Fibroblast of upper back skin (primary cell): ENCODE results near the gene NRCAM.
"Not testable (repeated sequence)": the region's sequence is repeated elsewhere in the genome, so short reads cannot be mapped to it uniquely, and the experiment has no call there.

Source experiments
- DNase-seq: peaks from one replicate; pipeline ENCODE4 v3.0.0-alpha.2; 2013

NRCAM gene

GRCh38 chr7:108270385-108271015 is 185.7 kb downstream of the NRCAM start:
- no peak for DNase-seq

DNA sequence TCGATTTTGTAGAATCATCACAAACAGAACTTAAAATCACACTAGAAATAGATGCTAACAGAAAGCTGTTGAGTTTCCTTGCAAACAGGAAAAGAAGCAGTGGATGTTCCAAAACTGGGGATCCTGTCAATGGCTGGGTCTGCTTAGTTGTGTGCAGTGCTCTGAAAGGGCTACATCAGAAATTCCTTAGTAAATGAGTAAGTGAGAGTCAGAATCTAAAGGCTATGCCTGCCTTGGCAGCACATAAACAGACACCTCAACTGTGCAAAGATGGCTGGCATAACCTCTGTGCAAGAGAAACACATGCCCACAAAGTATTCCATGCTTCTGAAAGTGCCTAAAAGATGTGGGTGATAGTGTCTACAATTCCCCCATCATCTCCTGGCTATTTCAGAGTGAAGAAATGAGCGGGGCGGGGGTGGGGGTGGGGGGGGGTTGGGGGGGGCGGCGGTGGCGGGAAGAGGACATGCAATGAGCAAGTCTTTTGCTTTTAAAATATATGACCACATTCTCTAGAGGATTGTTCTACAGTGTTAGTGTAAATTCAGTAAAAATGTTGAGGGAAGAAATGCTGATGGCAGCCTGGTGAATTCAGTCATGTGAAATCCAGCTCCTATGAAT is 187.9 kb downstream of the NRCAM start:
- DNase-seq = no peak

GRCh38 chr7:108267615-108268014 is 188.6 kb downstream of the NRCAM start:
- no peak for DNase-seq

DNA sequence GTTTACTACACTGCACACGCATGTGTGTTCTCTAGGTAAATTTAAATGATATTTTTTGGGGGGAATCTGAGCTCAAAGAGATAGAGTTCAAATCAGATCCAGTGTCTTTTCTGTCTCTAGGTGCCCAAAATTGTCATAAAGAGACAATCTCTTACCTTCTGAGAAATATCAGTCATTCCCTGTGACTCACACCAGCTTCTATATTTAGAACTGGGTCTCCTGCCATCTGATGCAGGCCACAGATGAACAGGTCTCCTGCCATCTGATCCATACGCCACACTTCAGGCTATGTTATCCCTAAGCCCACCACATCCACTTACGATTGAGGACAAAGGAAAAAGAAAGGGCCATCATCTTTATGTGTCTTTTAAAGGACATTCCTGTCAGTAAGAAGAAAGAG is 189.7 kb downstream of the NRCAM start:
- DNase-seq = no peak

DNA sequence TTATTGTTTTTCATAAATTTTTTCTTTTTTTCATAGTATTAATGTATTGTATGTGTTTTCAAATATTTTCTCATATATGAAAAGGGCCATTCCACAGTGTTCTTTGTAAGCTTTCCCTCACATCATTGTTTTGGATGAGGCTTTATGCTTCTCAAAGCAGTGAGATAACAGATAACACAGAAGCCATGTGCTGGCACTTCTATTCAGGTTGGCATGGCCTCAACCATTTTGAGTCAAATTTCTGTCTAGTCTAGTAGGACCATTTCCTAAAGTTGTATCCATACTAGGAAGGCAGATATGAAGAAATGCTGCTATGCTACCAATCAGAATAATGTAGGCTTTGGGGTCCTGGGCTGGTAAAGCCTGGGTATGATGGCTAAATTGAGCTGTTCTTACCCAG is 190.2 kb downstream of the NRCAM start:
- DNase-seq = no peak

GRCh38 chr7:108265007-108265406 is 191.2 kb downstream of the NRCAM start:
- DNase-seq = no peak

DNA sequence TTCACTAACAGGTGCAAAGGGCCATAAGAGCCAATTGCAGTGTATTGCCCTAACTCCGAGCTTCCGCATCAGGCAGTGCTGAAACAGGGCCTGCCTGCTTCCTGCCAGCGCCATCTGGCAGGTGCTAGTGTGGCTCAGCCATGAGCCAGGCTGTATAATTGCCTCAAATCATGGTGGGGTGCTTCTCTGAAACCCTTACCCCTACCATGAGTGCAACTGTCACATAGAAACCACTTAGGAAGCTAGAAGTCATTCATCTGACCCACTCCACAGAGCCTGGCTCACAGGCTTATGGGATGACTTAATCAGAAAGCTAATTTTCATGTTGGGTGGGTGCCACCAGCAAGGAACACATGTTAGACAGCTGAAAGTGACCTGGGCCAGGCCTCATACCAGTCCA is 192.8 kb downstream of the NRCAM start:
- DNase-seq = no peak

DNA sequence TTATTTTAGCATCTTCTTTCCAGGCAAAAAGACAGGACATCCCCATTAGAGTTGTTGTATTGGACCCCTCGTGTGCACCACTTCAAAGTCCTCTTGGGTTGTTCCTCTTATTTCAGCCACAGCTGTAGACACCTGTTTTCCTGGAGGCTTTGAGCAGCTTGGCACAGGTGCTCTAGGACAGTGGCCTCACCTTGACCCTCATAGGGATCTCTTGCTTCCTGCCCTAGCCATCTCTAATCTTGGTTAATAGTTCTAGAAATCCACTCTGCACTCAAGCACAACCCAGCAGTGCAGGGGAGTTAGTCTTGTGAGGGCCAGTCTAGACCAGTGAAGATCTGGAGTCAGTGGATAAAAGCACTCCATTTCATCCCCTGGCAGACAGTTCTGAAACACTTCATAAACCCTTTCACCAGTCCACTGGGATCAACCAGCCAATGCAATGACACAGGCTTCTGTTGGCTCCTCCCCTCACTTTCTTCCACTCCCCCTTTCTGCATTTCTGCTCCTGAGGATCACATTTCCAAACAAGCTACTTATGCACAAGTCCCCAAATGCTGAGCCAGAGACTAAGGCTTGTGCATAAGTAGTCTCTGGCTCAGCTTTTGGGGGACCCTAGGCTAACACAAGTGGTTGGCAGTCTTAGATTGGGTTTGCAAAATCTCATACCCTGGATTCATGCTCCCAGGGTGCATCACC is 194.5 kb downstream of the NRCAM start:
- no peak for DNase-seq

DNA sequence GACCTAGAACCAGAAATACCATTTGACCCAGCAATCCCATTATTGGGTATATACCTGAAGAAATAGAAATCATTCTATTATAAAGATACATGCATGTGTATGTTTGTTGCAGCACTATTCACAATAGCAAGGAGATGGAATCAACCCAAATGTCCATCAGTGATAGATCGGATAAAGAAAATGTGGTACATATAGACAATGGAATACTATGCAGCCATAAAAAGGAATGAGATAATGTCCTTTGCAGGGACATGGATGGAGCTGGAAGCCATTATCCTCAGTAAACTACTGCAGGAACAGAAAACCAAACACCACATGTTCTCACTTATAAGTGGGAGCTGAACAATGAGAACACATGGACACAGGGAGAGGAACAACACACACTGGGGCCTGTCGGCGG is 196.8 kb downstream of the NRCAM start:
- not testable (repeated sequence) for DNase-seq

DNA sequence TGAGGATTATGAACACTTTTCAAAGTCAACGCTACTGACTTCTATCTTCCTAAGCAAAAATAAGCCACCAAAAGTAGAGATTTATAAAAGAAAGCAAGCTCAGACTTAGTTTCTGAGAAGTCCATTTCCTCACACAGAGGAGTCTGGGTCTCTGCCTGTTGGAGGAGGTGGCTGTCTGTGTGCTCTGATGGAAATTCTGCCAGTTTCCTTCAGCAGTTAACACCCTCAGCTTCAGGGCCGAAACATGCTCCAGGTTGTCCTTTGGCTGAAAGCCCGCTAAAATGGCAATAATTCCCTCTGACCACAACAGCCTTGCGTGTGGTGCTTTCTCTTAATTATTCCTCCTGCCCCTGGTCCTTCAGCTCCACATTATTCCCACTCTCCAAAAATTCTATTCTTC is 198.3 kb downstream of the NRCAM start:
- no peak for DNase-seq

DNA sequence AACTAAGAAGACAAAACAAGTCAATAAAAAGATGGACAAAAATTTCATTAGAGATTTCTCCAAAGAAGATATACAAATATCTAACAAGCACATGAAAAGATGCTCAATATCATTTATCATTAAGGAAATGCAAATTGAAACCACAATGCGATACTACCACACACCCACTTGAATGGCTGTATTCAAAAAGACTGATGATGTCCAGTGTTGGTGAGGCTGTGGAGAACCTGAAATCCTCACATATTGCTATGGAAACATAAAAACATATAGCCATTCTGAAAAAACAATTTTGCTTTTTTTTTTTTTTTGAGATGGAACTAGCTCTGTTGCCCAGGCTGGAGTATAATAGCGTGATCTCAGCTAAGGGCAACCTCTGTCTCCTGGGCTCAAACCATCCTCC is 202.0 kb downstream of the NRCAM start:
- DNase-seq = no peak

- peak; percentile 28 for DNase-seq
Measured at GRCh38 chr7:108253275-108254044, 202.8 kb downstream of the NRCAM start.

DNA sequence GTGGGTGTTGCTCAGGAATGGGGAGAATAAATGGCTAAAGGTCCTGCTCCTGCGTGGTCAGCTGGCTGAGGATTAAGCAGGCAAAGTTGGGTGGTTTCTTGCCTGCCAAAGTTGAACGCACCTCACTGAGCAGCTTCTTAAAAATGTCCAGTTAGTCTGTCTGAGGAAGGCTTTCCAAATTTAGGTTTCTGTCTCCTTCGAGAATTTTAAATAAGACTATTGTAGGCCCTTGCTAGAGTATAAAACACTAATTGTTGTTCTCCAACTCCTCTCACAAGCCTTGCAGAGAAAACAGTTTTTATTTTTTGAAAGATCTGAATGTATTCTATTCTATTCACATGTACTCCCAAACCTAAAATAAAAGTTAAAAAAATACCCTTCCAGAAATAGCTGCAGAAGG is 204.1 kb downstream of the NRCAM start:
- DNase-seq = no peak

GRCh38 chr7:108251700-108252099 is 204.5 kb downstream of the NRCAM start:
- DNase-seq = no peak

DNA sequence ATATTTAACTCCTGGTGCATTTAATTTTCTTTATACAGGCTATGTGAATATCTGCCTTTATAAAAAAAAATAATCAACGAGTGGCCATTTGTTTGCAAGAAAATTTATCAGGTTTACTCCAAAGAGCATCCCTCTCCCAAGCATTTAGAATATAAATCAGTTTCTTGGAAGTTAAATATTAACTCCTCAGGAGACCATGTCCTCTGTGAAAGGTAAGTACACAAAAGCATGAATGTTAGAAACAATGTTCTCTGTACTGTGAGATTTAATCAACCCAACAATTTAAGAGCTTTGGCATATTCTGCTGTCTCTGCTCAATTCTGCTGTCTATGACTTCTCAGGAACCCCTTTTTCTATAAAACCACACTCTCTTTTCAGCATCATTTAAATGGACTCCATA is 206.8 kb downstream of the NRCAM start:
- DNase-seq = no peak

GRCh38 chr7:108248821-108249220 is 207.4 kb downstream of the NRCAM start:
- DNase-seq = no peak

- no peak for DNase-seq
Measured at GRCh38 chr7:108248418-108248817, 207.8 kb downstream of the NRCAM start.

DNA sequence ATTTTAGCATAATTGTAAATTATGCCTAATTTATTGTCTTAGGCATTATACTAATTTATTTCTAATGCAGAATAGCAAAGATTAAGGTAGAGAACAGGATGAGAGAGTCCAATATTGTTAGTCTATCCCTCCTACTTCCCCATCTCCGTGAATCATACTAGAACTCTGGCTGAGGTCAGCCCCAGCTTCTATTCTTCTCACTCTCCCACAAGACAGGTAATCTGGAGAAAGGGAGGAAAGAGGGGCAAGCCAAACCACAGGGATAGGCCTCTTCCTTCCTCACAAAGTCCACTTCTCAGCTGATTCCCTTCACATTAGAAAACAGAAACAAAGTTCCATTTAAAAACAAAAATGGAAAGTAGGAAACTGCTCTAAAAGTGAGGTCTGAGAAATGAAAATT is 208.6 kb downstream of the NRCAM start:
- DNase-seq = no peak

DNA sequence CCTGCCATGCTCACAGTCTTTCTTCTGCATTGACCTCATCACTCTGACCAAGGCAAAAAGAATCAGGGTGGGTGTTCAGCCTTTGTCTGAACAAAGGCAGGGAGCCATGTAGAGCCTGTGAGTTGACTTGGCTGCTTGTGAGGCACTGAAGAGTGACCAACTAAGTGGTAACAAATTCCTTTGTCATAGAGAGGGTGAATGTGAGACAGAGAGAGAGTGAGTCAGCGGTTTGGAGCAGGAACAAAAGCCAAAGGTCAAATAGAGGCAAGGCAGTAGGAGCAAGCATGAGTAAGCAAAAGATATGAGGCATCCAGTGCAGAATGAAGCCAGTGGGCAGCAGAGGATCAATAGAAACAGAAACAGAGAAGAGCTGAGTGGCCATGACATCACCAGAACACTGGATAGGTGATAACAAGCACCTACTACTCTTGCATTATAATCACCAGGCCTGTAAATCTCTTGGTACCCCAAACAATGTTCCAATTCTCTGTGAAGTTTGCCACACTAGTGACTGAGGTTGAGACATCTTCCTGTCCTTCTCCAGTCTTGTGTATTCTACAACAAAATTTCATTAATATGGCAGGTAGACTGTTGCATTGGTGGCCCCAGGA is 209.9 kb downstream of the NRCAM start:
- DNase-seq = peak; percentile 91

- DNase-seq = no peak
Measured at GRCh38 chr7:108245523-108246226, 210.6 kb downstream of the NRCAM start.

DNA sequence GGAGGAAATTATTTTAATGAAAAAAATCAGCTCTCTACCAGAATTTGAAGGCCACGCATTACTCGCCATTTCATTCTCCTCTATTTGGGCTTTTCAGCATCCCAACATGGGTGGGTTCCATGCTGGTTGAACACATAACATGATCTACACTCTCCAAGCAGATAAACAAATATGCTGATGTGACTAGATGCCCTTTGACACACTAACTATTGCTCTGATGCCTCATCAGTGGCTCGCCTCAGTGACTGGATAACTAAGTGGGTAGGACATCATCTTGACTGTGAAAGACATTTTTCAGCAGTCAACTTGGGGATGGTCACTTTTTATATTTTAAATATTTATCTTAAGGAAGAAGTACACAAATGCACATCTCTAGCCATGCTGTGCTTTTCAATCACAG is 212.1 kb downstream of the NRCAM start:
- DNase-seq = no peak

GRCh38 chr7:108239501-108240225 is 216.6 kb downstream of the NRCAM start:
- DNase-seq = no peak
